Measurements from ENCODE around the gene AAGAB. TPM values are rescaled to one million over a fixed set of nuclear protein-coding genes. Genes with fewer than 3 reads are reported as not detected.
A peak's percentile ranks its signal among the peaks of the same experiment; 100 is the strongest.

The AAGAB gene
- total and polyA plus RNA-seq, 5 donors from 2014 or later = 28.1 to 67.5 (median 54.3) TPM

DNA sequence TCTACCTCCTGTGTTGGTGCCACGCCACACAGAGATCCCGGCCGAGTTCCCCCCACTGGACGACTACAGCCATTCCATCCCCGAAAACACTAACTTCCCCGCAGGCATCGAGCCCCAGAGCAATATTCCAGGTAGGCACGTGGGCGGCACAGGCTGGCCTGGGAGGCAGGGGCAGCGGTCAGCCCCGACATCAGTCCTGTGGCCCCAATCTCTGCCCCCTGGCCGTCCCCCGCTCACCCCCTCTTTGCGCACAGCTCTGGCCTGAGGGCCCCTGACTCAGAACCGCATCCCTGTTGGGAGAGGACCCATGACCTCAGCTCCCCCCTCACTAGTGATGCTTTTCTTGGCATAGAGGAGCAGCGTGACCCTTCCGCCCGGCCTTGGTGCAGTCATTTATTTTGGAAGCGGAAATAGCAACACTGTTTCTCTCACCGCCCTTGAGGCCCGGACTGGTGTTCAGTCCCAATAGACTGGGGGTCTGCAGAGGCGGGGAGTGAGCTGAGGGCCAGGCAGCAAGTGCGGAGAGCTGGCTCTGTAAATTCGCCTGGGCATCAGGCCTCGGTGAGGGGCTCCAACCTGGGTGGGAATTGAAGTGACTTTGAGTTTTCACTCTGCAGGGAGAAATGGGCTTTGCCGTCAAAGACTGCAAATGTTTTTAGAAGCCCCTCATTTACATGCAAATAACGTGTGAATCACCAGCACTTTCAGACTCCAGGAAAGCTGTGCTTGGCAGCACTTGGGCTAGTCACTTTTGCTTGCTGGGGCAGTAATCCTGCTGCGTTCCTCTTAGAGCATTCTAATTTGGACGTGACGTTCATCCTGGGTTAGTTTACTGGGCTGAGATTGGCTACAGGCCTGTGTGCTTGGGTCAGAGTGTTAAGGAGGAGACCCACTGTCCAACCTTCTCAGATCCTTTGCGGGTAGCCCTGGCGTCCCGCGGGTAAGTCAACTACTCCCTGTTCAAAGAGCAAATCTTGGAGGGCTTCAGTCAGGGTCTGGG lies 88.9 kb downstream of the AAGAB start:
- peaks cover 6 to 26% (median 13%) of the 10 kb centered on the region in 4 donors for H3K4me1 Mint-ChIP-seq
- H3K27me3 ChIP-seq (ENCODE audit: control insufficient read depth, insufficient read depth, low read length) = no peaks in the 10 kb centered on the region
- H3K36me3 Mint-ChIP-seq = peaks cover 52% of the 10 kb centered on the region
- ATAC-seq (ENCODE audit: low read depth in 2 of 2) = no peak
- no peak overlapping the region for H3K4me3 Mint-ChIP-seq
- no peaks in the 10 kb centered on the region for H3K9me3 ChIP-seq (ENCODE audit: control insufficient read depth in 2 of 2, low read length in 2 of 2)
- no peak overlapping the region for H3K4me3 ChIP-seq (ENCODE audit: low read depth, low read length)
- H3K4me1 ChIP-seq (ENCODE audit: control insufficient read depth, insufficient read depth, low read length, poor library complexity, severe bottlenecking) = no peaks in the 10 kb centered on the region
- H3K27ac ChIP-seq (ENCODE audit: insufficient read depth, low read length, poor library complexity, severe bottlenecking) = no peak overlapping the region
- no peaks in the 10 kb centered on the region for H3K9me3 Mint-ChIP-seq
- DNase-seq = no peak
- peaks cover 60% of the 10 kb centered on the region for H3K36me3 ChIP-seq (ENCODE audit: control insufficient read depth, insufficient read depth, low read length)
- peak overlapping the region in 2 of 3 donors; percentile 51 to 74 for H3K27ac Mint-ChIP-seq
- H3K27me3 Mint-ChIP-seq = no peaks in the 10 kb centered on the region

DNA sequence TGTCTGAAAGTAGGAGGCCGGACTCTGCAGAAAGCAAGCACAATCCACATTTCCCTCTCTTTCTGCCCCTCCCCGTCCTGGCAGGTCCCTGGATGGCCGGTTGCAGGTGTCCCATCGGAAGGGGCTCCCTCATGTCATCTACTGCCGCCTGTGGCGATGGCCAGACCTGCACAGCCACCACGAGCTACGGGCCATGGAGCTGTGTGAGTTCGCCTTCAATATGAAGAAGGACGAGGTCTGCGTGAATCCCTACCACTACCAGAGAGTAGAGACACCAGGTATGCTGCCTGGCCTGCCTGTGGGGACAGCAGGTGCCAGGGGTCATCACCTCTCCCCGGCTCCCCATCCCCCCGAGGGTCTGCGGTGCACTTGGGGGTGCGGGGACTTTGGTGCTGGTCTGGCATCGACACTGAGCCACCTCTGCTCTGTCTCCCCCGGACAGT lies 89.6 kb downstream of the AAGAB start:
- Mint-ChIP-seq H3K4me1 (peaks cover 6 to 27% (median 13%) of the 10 kb centered on the region in 4 donors), H3K27me3 (no peaks in the 10 kb centered on the region), H3K27ac (peak overlapping the region in 1 of 3 donors; percentile 51), H3K36me3 (peaks cover 46% of the 10 kb centered on the region), H3K4me3 (no peak overlapping the region), H3K9me3 (no peaks in the 10 kb centered on the region)
- Histone ChIP-seq H3K4me1 (ENCODE audit: control insufficient read depth, insufficient read depth, low read length, poor library complexity, severe bottlenecking) (no peaks in the 10 kb centered on the region), H3K27ac (ENCODE audit: insufficient read depth, low read length, poor library complexity, severe bottlenecking) (no peak overlapping the region), H3K4me3 (ENCODE audit: low read depth, low read length) (no peak overlapping the region), H3K9me3 (ENCODE audit: control insufficient read depth in 2 of 2, low read length in 2 of 2) (no peaks in the 10 kb centered on the region), H3K36me3 (ENCODE audit: control insufficient read depth, insufficient read depth, low read length) (peaks cover 53% of the 10 kb centered on the region), H3K27me3 (ENCODE audit: control insufficient read depth, insufficient read depth, low read length) (no peaks in the 10 kb centered on the region)
- DNase-seq (no peak), ATAC-seq (ENCODE audit: low read depth in 2 of 2) (no peak)

DNA sequence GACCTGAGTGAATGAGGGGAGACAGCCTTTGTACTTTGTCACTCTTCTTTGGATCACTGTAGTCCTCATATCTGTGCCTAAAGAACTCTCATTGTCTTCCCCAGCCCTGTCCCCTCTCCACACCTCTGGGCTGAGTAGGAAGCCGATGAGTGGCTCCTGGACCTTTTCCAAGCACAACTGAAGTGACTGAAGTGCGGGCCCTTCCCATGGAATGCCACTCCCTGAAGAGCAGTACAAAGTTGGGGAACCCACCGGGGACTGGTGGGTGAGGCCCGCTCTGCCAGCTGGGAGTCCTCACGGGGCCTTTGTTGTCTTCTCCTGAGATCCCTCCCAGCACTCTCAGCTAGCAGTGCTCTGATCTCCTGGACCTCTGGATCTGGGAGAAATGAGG lies 90.1 kb downstream of the AAGAB start:
- DNase-seq (no peak), ATAC-seq (ENCODE audit: low read depth in 2 of 2) (no peak)
- Mint-ChIP-seq H3K27me3 (no peaks in the 10 kb centered on the region), H3K4me1 (peaks cover 6 to 30% (median 16%) of the 10 kb centered on the region in 4 donors), H3K36me3 (peaks cover 42% of the 10 kb centered on the region), H3K4me3 (no peak overlapping the region), H3K27ac (no peak overlapping the region), H3K9me3 (peaks cover 0 to 2% (median 0%) of the 10 kb centered on the region in 7 donors)
- Histone ChIP-seq H3K9me3 (ENCODE audit: control insufficient read depth in 2 of 2, low read length in 2 of 2) (no peaks in the 10 kb centered on the region), H3K36me3 (ENCODE audit: control insufficient read depth, insufficient read depth, low read length) (peaks cover 50% of the 10 kb centered on the region), H3K27ac (ENCODE audit: insufficient read depth, low read length, poor library complexity, severe bottlenecking) (no peak overlapping the region), H3K4me1 (ENCODE audit: control insufficient read depth, insufficient read depth, low read length, poor library complexity, severe bottlenecking) (no peaks in the 10 kb centered on the region), H3K27me3 (ENCODE audit: control insufficient read depth, insufficient read depth, low read length) (no peaks in the 10 kb centered on the region), H3K4me3 (ENCODE audit: low read depth, low read length) (no peak overlapping the region)

DNA sequence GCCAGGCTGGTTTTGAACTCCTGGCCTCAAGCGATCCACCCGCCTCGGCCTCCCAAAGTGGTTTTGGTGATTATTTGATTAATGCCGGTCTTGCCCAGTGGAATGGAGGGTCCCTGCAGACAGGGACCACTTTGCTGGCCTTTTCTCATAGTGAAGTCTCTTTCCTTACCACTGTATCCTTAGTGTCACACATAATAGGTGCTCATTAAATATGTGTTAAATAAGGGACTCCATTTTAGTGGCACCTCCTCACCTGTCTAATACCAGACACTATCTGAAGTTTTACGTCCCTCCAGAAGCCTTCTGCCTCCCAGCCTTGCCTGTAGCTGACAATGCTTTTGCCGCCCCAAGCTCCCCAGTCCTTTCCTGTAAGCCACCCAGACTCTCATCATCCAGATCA lies 91.3 kb downstream of the AAGAB start:
- Histone ChIP-seq H3K27me3 (ENCODE audit: control insufficient read depth, insufficient read depth, low read length) (no peaks in the 10 kb centered on the region), H3K4me3 (ENCODE audit: low read depth, low read length) (no peak overlapping the region), H3K9me3 (ENCODE audit: control insufficient read depth in 2 of 2, low read length in 2 of 2) (no peaks in the 10 kb centered on the region), H3K27ac (ENCODE audit: insufficient read depth, low read length, poor library complexity, severe bottlenecking) (no peak overlapping the region), H3K36me3 (ENCODE audit: control insufficient read depth, insufficient read depth, low read length) (peaks cover 38% of the 10 kb centered on the region), H3K4me1 (ENCODE audit: control insufficient read depth, insufficient read depth, low read length, poor library complexity, severe bottlenecking) (no peaks in the 10 kb centered on the region)
- Mint-ChIP-seq H3K27me3 (no peaks in the 10 kb centered on the region), H3K36me3 (peaks cover 36% of the 10 kb centered on the region), H3K9me3 (peaks cover 0 to 2% (median 0%) of the 10 kb centered on the region in 7 donors), H3K4me1 (peaks cover 7 to 36% (median 15%) of the 10 kb centered on the region in 4 donors), H3K4me3 (no peak overlapping the region), H3K27ac (no peak overlapping the region)
- ATAC-seq (ENCODE audit: low read depth in 2 of 2) (no peak), DNase-seq (no peak)

DNA sequence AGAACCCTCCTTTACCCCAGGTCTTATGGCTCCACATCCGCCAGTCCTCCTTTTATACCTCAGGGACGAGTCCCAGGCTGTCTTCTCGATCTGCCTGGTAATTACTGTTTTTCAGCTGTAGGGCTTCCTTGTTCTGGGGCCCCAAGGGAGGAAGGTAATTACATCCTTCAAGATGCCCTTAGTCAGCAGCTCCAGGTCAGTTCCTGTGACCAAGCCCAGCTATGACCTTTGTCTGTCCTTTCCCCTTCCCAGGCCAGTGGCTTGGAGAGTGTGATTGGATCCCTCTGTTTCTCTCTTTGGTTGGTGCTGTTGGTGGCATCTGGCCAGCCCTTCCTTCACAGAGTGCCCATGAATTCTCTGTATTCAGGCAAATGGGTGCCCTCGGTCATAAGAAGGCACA lies 92.6 kb downstream of the AAGAB start:
- H3K4me3 ChIP-seq (ENCODE audit: low read depth, low read length) = no peak overlapping the region
- no peaks in the 10 kb centered on the region for H3K9me3 ChIP-seq (ENCODE audit: control insufficient read depth in 2 of 2, low read length in 2 of 2)
- no peak for ATAC-seq (ENCODE audit: low read depth in 2 of 2)
- H3K27ac ChIP-seq (ENCODE audit: insufficient read depth, low read length, poor library complexity, severe bottlenecking) = no peak overlapping the region
- H3K27ac Mint-ChIP-seq = peak overlapping the region in 1 of 3 donors; percentile 43
- H3K4me1 Mint-ChIP-seq = peaks cover 15 to 48% (median 25%) of the 10 kb centered on the region in 4 donors
- H3K27me3 Mint-ChIP-seq = no peaks in the 10 kb centered on the region
- H3K4me3 Mint-ChIP-seq = no peak overlapping the region
- no peaks in the 10 kb centered on the region for H3K4me1 ChIP-seq (ENCODE audit: control insufficient read depth, insufficient read depth, low read length, poor library complexity, severe bottlenecking)
- no peaks in the 10 kb centered on the region for H3K27me3 ChIP-seq (ENCODE audit: control insufficient read depth, insufficient read depth, low read length)
- peaks cover 26% of the 10 kb centered on the region for H3K36me3 ChIP-seq (ENCODE audit: control insufficient read depth, insufficient read depth, low read length)
- DNase-seq = no peak
- peaks cover 35% of the 10 kb centered on the region for H3K36me3 Mint-ChIP-seq
- peaks cover 0 to 2% (median 0%) of the 10 kb centered on the region in 7 donors for H3K9me3 Mint-ChIP-seq

DNA sequence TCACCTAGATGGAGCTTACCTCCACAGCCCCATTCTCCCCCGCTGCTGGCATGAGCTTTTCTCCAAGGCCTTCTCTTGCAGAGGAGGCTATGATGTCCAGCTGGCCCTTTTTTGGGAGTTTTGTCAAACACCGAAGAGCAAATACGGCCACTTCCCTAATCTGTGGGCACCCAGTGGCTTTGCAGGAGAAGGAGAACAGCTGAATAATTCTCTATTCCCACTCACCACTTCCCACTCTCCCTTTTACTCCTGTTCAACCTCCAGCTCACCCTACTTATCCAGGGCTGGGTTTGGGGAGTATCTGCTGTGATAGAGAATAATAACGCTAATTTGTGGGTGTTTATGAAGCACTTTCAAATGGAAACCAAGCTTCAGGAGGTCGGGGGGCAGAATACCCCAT lies 93.0 kb downstream of the AAGAB start:
- peak overlapping the region in 2 of 3 donors; percentile 12 to 43 for H3K27ac Mint-ChIP-seq
- H3K4me3 ChIP-seq (ENCODE audit: low read depth, low read length) = no peak overlapping the region
- no peak overlapping the region for H3K27ac ChIP-seq (ENCODE audit: insufficient read depth, low read length, poor library complexity, severe bottlenecking)
- no peak for DNase-seq
- H3K9me3 ChIP-seq (ENCODE audit: control insufficient read depth in 2 of 2, low read length in 2 of 2) = no peaks in the 10 kb centered on the region
- H3K36me3 Mint-ChIP-seq = peaks cover 34% of the 10 kb centered on the region
- no peak for ATAC-seq (ENCODE audit: low read depth in 2 of 2)
- peaks cover 21% of the 10 kb centered on the region for H3K36me3 ChIP-seq (ENCODE audit: control insufficient read depth, insufficient read depth, low read length)
- peaks cover 0 to 2% (median 0%) of the 10 kb centered on the region in 7 donors for H3K9me3 Mint-ChIP-seq
- H3K4me3 Mint-ChIP-seq = no peak overlapping the region
- H3K4me1 Mint-ChIP-seq = peaks cover 15 to 48% (median 26%) of the 10 kb centered on the region in 4 donors
- H3K27me3 Mint-ChIP-seq = no peaks in the 10 kb centered on the region
- no peaks in the 10 kb centered on the region for H3K4me1 ChIP-seq (ENCODE audit: control insufficient read depth, insufficient read depth, low read length, poor library complexity, severe bottlenecking)
- H3K27me3 ChIP-seq (ENCODE audit: control insufficient read depth, insufficient read depth, low read length) = no peaks in the 10 kb centered on the region

DNA sequence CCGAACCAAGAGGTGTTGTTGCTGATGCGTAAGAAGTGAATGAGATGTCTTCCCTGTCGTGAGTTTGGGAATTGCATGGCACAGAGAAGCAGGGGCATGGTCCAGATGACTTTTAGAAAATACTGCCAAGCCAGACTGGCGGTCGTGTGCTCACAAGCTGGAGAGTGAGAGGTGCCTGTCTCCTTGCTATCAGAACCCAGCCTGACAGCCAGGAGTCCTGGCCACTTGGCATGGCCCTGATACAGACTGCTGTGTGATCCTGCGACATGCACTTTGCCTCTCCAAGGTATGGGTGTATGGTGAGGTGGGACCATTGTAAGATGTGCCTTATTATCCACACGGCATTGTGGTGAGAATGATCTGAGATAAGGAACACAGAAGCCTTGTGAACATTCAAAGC lies 96.1 kb downstream of the AAGAB start:
- peaks cover 8% of the 10 kb centered on the region for H3K36me3 ChIP-seq (ENCODE audit: control insufficient read depth, insufficient read depth, low read length)
- H3K4me3 Mint-ChIP-seq = no peak overlapping the region

More for the DNA sequence above, 96.1 kb downstream of the AAGAB start:
- DNase-seq (no peak), ATAC-seq (ENCODE audit: low read depth in 2 of 2) (no peak)
- peaks cover 0 to 3% (median 0%) of the 10 kb centered on the region in 7 donors for H3K9me3 Mint-ChIP-seq
- peaks cover 23 to 62% (median 35%) of the 10 kb centered on the region in 4 donors for H3K4me1 Mint-ChIP-seq
- H3K4me3 ChIP-seq (ENCODE audit: low read depth, low read length) = no peak overlapping the region
- peak overlapping the region in 2 of 3 donors; percentile 22 to 66 for H3K27ac Mint-ChIP-seq
- no peaks in the 10 kb centered on the region for H3K9me3 ChIP-seq (ENCODE audit: control insufficient read depth in 2 of 2, low read length in 2 of 2)
- H3K27ac ChIP-seq (ENCODE audit: insufficient read depth, low read length, poor library complexity, severe bottlenecking) = no peak overlapping the region
- no peaks in the 10 kb centered on the region for H3K27me3 Mint-ChIP-seq
- H3K4me1 ChIP-seq (ENCODE audit: control insufficient read depth, insufficient read depth, low read length, poor library complexity, severe bottlenecking) = no peaks in the 10 kb centered on the region
- H3K36me3 Mint-ChIP-seq = peaks cover 29% of the 10 kb centered on the region
- H3K27me3 ChIP-seq (ENCODE audit: control insufficient read depth, insufficient read depth, low read length) = no peaks in the 10 kb centered on the region
